GM21526 (cell line): ENCODE measurements around the gene CBLN4.

ENCODE experiments used
- ATAC-seq: cut with Tn5 transposase; IDR thresholded peaks from one replicate; pipeline ENCODE4 v1.9.1; 2021; ENCODE audit warnings: moderate library complexity; ENCODE audit not compliant: unreplicated experiment, low FRiP score

Gene CBLN4

DNA sequence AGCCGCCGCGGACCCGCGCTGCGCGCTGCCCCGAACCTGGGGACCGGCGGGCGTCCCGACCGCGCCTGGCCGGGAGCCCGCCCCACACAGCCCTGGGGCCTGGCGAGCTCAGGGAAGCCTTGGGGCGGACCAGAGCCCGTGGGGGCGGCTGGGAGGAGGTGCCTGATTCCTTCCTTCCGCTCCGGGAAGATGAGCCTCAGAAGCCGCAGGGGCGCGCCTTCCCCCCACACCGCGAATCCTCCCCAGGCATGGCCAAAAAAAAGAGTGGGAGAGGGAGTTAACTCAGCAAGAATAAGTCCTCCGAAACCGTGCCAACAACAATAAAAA, at the start of gene CBLN4:
Gene CBLN4, minus strand, starts transcription at position 131 of the 327 bp plus-strand sequence. CDS start 1,348 bp downstream, outside the sequence.
- no peak for ATAC-seq

DNA sequence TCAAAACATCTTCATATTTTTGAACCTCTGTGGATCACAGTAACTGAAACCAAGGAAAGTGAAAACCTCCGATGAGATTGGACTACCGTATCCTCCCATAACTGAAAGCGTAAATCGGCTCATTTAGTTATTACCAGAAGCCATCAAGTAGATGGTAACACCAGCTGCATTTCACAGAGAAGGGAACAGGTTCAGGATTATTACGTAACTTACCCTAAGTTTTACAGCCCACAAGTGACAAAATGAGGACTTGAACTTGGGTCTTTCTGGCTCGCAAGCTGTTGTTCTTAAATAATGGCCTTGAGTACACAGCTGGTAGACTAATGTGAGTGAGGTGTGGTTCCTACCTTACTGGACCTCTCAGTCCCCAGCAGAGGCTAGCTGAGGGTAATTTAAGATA, 37.9 kb upstream of the CBLN4 start:
- ATAC-seq, result no peak

DNA sequence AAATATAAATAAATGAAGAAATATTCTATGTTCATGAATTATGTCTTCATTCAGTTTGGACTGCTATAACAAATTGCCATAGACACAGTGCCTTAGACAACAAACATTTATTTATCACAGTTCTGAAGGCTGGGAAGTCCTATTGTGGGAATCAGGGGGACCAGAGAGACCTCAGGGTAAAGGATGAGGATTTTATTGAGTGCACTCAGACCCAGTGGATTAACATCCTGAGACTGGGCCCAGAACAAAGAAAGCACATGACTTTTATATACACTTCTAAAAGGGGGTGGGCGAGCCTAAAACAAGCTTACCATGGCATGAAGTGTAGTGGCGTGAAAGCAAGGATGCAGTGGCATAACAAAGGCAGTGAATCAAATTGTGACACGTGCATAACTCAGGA, 26.9 kb upstream of the CBLN4 start:
- no peak for ATAC-seq

DNA sequence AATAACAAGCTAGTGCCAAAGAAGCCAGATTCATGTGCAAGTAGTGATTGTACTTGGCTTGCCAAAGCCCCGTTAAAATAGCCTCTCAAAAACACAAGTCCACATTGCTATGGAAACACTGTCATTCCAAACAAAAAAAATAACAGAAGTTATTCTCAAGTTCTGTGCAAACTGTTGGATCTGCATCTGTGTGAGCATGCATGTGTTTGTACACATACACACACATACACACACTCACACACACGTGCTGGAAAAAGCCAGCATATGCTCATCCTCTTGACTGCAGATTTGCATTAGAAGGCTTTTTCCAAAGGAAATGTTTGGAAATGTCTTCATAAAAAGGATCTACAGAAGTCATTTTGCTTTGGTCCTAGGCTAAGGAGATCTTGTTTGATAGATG, 13.4 kb upstream of the CBLN4 start:
- no peak for ATAC-seq

DNA sequence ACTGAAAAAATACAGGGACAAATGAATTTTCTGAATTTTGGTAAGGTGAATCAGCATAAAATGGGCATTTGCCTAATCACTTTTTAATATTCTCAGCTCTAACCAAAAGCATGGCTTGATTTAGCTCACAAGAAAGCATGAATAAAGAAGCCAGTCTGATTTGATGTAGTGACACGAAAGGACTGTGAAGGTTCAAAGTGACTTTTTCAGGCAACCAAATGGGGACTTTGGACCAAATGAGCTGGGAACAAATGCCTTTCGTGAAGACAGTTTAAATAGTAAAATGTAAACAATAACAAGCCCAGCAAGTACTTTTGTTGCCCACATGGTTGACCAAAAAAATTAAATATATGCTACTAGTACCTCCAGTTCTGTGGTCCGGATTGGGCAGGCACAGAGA, 12.9 kb upstream of the CBLN4 start:
- ATAC-seq, result no peak

DNA sequence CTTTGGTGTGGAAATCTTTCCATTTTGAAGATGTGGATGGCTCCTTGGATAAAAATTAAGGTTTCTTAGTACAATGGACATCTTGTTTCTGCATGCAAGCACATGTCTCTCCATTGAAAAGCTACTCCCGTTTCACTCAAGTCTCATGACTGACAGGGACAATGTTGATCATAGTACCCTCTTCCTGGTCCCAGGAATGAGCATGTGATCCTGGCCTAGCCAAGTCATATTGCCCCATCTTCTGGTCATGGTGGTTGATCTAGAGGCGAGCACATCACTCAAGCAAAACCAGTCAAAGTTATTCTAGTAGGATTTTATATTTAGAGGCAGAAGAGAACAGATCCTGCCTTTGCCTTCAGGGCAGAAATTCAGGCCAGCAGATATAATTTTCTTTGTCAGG, 12.2 kb upstream of the CBLN4 start:
- ATAC-seq, result no peak

DNA sequence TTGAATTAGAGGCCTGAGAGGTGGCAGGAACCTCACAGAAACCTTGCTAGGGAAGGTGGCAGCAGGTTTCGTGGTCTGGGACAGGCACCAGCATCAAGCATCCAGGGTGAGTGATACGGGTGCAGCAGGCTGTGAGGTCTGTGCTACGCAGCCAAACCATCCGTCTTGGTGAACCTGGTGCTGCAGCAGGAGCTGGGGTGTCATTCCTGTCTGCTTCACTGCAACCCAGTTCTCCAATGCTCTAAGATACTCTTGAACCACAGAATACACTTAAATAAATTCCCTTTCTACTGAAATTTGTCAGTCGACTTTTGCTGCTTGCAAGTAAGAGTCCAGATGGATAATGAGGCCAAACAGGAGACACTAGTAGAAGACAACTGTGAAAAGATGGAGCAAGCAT, 9.7 kb upstream of the CBLN4 start:
- ATAC-seq, result no peak

DNA sequence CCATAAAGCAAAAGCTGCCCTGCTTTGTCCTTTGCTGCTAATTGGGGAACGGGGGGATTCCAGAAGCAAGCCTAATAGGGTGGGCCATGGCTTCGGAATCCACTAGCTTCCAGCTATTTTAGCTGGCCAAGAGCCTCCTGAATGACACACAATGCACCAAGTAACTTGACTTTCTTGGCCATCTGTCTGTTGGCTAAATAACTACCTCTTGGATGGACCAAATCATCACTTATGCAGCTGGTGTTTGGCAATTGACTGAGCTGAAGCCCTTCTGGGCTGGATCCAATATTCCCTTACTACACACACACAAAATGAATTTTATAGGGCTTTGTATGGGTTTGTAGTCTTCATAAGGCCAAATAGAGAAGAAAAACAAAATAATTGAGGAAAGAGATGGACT, 8.8 kb upstream of the CBLN4 start:
- no peak for ATAC-seq

DNA sequence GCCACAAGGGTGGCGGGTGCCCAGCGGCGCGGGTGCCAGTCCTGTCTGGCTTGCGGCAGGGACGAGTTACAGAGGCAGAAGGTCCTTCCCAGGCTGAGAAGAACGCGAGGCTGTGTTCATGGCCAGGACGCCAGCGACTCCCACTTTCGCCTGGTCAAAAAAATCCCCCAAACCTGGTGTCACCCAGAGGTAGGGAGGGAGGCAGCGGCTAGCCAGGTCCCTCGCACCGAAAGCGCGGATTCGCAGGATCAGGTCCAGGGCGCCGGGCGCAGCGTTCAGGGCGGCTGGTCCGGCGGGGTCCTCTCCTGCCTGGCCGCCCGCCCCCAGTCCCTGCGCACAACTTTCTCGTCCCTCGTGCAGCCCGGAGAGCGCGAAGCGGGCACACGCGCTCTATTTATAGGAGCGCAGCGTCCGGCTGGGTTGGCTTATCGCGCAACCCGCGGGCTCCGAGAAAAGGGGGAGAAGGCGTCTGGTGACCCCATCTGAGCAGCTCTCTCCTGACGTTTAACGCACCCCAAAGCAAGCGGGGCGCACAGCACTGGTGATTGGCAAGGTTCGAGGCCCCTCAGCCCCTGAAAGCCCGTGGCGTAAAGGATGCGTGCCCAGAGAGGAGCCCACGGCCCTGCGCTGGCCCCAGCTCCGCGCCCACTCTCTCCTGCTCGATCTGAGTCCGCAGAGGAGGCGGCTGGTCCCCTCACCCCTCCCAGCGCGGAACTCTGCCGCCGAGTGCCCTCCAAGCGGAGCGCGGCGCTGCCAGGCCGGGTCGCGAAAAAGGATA, 519 bp downstream of the CBLN4 start:
- no peak for ATAC-seq

DNA sequence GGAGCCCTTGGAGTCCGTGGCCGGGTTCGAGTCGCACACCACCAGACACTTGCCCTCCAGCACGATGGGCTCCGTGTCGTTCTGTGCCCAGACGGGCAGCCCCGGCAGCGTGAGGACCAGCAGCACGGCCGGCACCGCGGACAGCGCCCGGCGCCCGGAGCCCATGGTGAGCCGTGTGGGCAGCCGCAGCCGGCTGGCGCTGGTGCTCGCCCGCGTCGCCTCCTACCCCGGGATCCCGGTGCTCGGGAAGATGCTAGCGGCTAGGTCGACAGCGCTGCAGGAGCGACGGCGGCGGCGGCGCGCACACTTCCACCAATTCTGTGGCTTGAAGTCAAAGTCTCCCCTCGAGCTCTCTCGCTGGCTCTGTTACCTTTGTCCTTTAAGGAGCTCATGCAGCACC, 1.3 kb downstream of the CBLN4 start:
- ATAC-seq, result no peak

DNA sequence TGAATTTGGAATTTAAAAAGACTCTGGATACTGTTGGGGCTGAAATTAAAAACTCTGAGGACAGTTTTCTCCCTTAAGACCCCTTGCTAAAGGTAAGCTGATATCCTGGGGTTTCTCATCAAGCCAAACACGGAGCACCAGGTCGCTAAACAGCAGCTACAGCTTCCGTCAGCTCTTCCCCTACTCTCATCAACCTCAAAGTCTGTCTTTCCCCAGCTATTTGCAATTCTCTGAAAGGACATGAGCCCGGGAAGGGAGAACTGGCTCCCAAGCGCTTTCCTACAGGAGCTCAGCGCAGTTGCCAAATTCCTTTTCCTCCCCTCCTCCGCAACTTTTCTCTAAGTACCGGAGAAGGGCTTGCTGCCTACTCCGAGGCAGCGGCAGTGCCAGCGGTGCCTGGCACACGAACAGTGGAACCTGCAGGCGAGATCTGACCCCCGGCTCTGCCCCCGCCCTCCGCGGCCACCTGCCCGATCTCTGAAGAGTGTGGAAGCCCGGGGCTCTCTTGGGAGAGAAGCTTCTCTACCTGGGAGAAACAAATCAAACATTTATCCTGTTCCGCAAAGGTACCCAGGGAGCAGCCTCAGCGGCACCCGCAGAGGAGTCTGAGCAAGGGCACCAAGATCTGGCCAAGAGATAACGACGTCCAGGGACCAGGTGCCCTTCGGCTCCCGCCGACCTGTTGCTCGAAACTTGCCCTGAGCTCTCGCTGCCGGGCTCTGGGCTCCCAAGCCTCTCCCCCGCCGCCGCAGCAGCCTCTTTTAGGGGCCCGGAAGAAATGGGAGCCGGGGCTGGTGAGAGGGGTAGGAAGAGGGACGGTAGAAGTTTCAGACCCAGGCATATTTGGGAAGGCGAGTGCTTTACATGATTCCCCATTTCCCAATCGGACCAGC, 2.2 kb downstream of the CBLN4 start:
- no peak for ATAC-seq

DNA sequence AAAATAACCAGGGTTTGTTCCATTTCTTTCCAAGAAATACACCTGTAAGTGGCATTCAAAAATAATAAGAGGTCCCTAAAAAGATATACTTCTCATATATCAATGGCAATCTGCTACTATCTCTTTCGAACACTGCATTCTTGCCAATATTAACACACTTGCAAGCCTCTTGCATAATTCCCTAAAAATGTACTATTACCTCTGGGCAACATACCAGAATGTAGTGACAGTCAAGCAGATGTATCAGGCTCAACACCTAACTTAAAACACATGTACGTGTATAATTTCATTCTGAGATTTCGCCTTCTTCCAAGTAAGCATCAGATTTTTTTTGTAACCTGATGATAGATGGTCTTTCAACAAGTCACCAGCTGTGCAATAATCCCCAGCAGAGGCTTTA, 3.4 kb downstream of the CBLN4 start:
- no peak for ATAC-seq

DNA sequence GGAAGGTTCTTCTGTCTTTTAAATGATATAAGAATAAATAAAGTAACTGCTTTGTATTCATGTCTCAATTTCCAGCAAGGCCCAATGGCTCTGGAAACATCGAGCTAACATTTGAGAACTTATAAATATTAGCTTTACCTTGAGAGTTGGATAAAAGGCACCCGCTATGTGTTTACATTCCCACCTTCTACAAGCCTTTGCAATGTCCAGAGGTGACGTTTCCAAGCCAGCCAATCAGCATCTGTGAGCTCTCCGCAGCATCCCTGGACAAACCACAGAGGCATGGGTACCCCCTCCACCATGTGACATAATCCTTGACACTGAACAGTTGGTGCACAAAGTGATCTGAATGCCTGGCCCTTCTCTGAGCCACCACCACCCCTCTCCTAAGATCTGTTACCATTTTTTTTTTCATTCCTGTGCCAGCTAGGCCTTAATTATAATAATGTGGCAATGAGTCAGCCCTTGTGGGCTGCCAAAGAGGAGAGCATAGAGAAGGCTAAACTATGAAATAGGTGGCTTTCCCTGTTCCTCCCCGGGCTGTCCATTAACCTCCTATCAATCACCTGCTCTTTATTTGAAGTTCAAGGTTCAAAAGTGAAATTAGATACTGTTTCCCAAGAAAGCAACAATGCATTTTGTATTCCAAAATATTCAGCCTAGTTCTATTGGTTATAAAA, 4.1 kb downstream of the CBLN4 start:
- ATAC-seq, result no peak

DNA sequence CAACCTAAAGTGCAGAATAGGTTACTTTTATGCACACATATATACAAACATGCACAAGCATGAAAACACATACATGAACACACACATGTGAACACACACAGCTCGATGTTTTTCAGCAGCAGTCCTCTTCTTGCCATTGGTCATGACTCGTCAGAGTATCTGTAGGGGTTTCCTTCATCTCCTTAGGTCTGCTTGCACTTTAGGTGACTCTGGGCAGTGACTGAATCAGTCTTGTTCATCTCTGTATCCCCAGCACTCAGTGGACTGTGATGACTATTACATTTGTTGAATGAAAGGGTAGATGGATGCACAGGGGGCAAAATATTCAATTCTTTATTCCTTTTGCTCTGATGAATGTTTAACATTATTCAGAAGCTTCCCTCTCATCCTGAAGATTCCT, 26.8 kb downstream of the CBLN4 start:
- ATAC-seq, result no peak

DNA sequence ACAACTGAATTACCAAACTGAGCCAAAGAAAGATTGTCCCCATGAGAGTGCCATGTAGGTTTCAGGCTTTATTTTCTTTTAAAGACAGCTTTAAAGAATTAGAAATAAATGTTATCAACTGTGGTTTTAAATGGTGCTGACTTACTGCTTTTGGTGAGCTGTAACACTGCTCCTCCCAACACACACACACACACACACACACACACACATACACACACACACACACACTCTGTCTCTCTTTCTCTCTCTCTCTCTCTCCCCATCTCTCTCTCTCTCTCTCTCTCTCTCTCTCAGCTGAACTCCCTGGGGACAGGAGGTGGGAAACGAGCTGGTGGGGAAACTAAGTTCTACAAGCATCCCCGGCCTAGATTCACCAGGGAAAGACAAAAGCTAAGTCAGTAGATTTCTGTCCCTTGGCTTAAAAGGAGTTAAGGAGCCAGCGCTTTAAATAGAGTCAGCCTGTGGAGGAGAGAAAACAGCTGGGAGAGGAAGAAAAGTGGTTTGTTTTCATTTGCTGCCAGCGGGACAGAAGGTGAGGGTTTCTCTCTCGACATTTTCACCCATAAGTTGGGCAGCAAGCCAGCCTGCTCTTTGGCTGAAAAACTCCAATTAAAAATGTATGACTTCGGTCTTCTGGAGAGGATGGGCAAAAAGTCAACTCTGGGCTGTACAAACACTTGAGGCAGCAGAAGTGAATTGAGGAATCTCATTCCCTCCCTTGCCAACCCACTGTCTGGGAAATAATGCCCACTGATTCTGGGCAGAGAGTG, 27.4 kb downstream of the CBLN4 start:
- no peak for ATAC-seq

DNA sequence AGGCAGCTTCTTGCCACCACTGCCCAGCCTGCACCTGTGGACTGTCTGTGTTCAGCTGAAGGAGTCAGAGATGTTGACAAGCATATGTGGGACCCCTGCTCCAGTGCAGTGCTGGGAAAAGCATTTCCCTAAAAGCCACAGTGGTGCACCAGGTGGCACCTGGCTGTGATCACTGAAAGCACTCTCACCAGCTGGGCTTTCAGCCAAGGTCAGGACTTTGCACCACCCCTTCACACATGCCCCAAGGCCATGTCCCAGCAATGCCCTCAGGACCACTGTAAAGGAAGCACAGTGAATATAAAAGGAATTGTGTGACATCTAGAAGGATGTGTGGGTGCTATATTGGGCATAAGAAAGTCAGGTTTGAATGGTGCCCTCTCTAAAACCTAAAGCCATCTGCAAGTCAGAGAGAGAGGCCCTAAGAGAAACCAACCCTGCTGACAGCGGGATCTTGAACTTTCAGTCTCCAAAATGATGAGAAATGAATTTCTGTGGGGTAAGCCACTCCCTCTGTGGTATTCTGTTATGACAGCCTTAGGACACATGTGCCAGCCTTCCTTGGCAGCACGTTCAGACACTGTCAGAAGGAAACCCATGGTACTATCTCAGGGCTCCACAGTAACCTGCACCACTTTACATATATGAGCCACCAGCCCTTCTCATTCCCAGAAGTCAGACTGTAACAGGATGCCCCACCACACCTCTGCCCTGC, 30.7 kb downstream of the CBLN4 start:
- ATAC-seq, result no peak

DNA sequence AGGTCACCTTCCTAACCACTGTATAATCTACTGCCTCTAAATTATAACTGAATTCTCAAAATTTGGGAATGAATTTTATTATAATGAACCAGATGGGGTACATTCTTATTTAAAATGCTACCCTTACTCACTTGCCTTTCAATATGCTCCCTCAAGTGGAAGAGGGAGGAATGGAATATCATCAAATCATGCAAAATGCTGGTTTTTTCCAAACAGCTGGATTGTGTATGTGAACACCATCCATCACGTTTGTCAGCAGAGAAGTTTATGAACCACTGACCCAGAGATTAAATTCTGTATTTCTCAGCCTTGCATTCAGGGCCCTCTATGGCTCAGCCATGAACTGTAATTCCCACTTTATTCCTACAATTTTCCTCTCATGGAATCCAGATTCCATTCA, 40.5 kb downstream of the CBLN4 start:
- no peak for ATAC-seq

DNA sequence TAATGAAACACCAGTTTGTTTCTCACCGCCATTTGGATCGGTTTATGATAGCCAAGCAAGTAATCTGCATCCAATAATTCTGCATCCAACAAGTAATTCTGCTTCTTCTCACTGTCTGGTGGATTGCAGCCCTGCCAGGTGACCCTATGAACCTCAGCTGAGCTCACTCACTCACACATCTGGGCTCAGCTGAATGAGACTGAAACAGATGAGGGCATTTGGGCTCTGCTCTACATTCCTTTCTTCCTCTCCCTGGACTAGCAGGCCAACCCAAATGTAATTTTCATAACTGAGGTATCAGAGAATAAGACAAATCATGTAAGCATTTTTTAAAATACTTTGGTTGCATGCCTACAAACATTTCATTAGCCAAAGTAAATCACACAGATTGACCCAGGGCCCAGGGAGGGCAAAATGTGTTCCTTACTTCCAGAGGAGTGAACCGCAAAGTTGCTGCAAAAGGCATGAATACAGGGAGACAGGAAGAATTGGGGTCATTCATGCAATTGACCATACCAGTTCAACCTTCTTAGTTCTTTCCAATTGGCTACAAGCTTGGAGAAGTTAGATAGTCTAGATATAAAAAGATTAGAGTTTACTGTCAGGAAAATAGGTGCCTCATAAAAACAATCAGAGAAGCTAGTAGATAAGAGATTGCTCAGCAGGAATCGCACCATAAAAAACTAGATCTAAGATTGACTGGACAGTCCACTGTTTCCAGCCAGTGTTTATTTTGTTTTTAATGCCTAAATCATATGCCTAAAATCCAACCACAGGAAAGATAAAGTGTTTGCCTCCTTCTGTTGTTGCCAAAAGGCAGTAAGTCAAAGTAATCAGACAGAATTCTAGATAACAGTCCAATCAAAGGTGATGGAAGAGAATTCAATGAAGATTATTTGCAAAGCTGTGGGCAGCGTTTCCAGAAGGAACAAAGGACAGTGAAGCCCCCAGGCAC, 43.7 kb downstream of the CBLN4 start:
- ATAC-seq, result no peak

DNA sequence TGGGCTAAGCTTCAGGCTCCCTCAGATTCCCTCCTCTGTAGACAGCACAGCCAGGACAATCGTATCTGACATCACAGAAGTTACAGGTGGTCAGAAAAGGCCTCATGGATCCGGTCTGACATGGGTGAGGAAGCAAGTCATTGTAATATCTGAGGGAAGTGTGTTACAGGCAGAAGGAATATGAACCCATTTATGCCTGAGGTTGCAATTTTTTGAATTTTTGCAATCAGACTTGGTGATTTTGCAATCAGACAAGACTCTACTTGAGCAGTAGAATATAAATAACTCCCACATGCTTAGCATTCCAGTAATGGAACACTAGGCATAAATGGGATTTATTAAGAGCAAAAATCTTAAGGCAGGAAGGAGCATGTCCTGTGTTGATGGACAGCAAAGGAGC, 52.1 kb downstream of the CBLN4 start:
- no peak for ATAC-seq
